HepG2 (cell line): ENCODE results near the gene MAP3K14. TPM values are rescaled to one million over a fixed set of nuclear protein-coding genes. Genes with fewer than 3 reads are reported as not detected.

Source experiments
- EEA1 ChIP-seq: sonication (generic); formaldehyde crosslinking; IDR thresholded peaks from 2 replicates; pipeline ENCODE4 v1.5.1; 2020; ENCODE audit warnings: mild to moderate bottlenecking, missing genetic modification reagents, borderline replicate concordance
- GATA4 ChIP-seq: sonication (generic); IDR thresholded peaks from 2 replicates; pipeline ENCODE4 v1.6.1; 2016; ENCODE audit warnings: antibody characterized with exemption, low read depth, borderline replicate concordance
- JUNB ChIP-seq: sonication (generic); formaldehyde crosslinking; IDR thresholded peaks from 2 replicates; pipeline ENCODE4 v1.8.0; 2022; ENCODE audit warnings: missing genetic modification reagents, mild to moderate bottlenecking, borderline replicate concordance
- NAIF1 ChIP-seq: sonication (generic); formaldehyde crosslinking; IDR thresholded peaks from 2 replicates; pipeline ENCODE4 v1.5.0; 2020; ENCODE audit warnings: mild to moderate bottlenecking, missing genetic modification reagents, borderline replicate concordance
- NBN ChIP-seq: fragments of 450-650 bp; conservative IDR thresholded peaks from 2 replicates; pipeline ENCODE4 v1.6.1; 2017
- NFKB2 ChIP-seq: sonication (generic); formaldehyde crosslinking; IDR thresholded peaks from 2 replicates; pipeline ENCODE4 v1.4.0; 2020; ENCODE audit warnings: missing genetic modification reagents, borderline replicate concordance
- ONECUT2 ChIP-seq: sonication (generic); formaldehyde crosslinking; IDR thresholded peaks from 2 replicates; pipeline ENCODE4 v1.4.0; 2020; ENCODE audit warnings: missing genetic modification reagents
- POGZ ChIP-seq: sonication (generic); formaldehyde crosslinking; IDR thresholded peaks from 2 replicates; pipeline ENCODE4 v1.4.0; 2020; ENCODE audit warnings: mild to moderate bottlenecking, missing genetic modification reagents
- TEAD3 ChIP-seq: optimal IDR thresholded peaks from 2 replicates; pipeline ENCODE3; 2016; ENCODE audit warnings: borderline replicate concordance
- ZKSCAN5 ChIP-seq: sonication (generic); formaldehyde crosslinking; IDR thresholded peaks from 2 replicates; pipeline ENCODE4 v1.5.1; 2020; ENCODE audit warnings: mild to moderate bottlenecking, missing genetic modification reagents
- ZNF20 ChIP-seq: sonication (generic); formaldehyde crosslinking; IDR thresholded peaks from 2 replicates; pipeline ENCODE4 v1.4.0; 2020; ENCODE audit warnings: mild to moderate bottlenecking, moderate library complexity, missing genetic modification reagents
- ZNF33B ChIP-seq: sonication (generic); formaldehyde crosslinking; IDR thresholded peaks from 2 replicates; pipeline ENCODE4 v1.5.1; 2020; ENCODE audit warnings: mild to moderate bottlenecking, missing genetic modification reagents
- ZNF343 ChIP-seq: sonication (generic); formaldehyde crosslinking; IDR thresholded peaks from 2 replicates; pipeline ENCODE4 v1.4.0; 2020; ENCODE audit warnings: mild to moderate bottlenecking, missing genetic modification reagents
- ZNF460 ChIP-seq: sonication (generic); formaldehyde crosslinking; IDR thresholded peaks from 2 replicates; pipeline ENCODE4 v1.5.1; 2020; ENCODE audit warnings: missing genetic modification reagents, mild to moderate bottlenecking, borderline replicate concordance
- ZNF766 ChIP-seq: sonication (generic); formaldehyde crosslinking; IDR thresholded peaks from 2 replicates; pipeline ENCODE4 v1.5.0; 2020; ENCODE audit warnings: missing genetic modification reagents, borderline replicate concordance
- polyA plus RNA-seq, 8 experiments: library from polyadenylated mRNA; depleted of rRNA in 3 of 8; stranded (reverse) in 7 of 8; unstranded in 1 of 8; fragments of >200 nt; fragmentation: Illumina TruSeq in 4 of 8; extraction: Trizol in 4 of 8; gene quantifications; 2 replicates each; pipeline versions ENCODE4 v1.2.1 to v1.2.3, GENCODE V29; 2011 to 2016; ENCODE audit warnings: low read depth in 4 of 8, missing spikeins in 1 of 8, mixed read lengths in 1 of 8; ENCODE audit not compliant: insufficient read depth in 1 of 8
- total RNA-seq, 5 experiments: library from RNA; depleted of rRNA; stranded (reverse); fragments of >200 nt; fragmentation: Illumina TruSeq; extraction: Trizol; gene quantifications; 2 replicates each; pipeline ENCODE4 v1.2.3, GENCODE V29; 2016; ENCODE audit warnings: low read depth in 1 of 5
- TF ChIP-seq, protein P1 (sequence below), 2 experiments: sonication (generic) in 1 of 2; formaldehyde crosslinking in 1 of 2; IDR thresholded peaks; 2 replicates each; pipeline versions ENCODE4 v1.4.0 to v1.6.1; 2016 to 2020; ENCODE audit warnings: borderline replicate concordance in 1 of 2, low read depth in 1 of 2, mild to moderate bottlenecking in 1 of 2, missing genetic modification reagents in 1 of 2
- TF ChIP-seq, protein P2 (sequence below): sonication (generic); formaldehyde crosslinking; IDR thresholded peaks from 2 replicates; pipeline ENCODE4 v1.5.0; 2020; ENCODE audit warnings: missing genetic modification reagents
- TF ChIP-seq, protein P3 (sequence below): sonication (generic); formaldehyde crosslinking; IDR thresholded peaks from 2 replicates; pipeline ENCODE4; 2020; ENCODE audit warnings: missing genetic modification reagents, mild to moderate bottlenecking, borderline replicate concordance
- TF ChIP-seq, protein P4 (sequence below), 2 experiments: sonication (generic) in 1 of 2; formaldehyde crosslinking in 1 of 2; IDR thresholded peaks; 2 replicates each; pipeline versions ENCODE4 v1.4.0 to v1.6.1; 2018 to 2020; ENCODE audit warnings: missing genetic modification reagents in 2 of 2, borderline replicate concordance in 1 of 2, low read depth in 1 of 2, mild to moderate bottlenecking in 1 of 2, missing biosample characterization in 1 of 2

MAP3K14 gene
- total and polyA plus RNA-seq, 2 of the 13 experiments (the other 11 are each of a cell fraction or from before 2014, with no cell fraction given): 2.6 TPM

DNA sequence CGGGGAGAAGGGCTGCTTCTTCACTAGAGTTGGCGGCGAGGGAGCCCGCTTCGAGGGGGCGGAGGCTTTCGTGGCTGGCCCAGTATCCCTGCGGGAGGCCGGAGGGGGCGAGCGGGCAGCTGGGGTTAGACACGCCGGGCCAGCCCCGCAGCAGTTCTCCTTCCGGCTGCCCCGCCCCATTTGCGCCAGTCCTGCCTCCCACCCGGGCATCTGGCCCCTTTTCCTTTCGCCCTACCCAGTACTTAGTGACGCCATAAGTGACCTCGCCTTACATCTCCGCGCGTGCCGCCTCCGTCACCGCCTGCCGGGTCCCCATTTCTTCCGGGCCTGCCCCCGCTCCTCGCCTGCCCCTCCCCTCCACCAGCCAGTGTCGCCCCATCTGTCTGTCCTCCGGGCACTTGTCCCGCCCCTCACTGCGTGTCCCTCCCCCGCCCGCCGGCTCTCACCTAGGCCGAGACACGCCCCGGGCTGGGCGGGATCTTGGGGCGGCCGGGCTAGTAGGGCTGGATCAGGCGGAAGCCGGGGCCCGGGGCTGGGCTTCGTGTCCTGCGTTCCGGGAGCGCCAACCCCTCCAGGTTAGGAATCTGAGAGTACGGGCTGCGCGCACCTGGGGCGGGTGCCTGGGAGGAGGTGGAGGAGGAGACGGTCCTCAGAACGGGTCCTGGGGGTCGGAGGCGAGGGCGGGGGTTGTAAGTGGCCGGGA is 69.2 kb downstream of the MAP3K14 start (continued):
- TF ChIP-seq, protein P1, sequence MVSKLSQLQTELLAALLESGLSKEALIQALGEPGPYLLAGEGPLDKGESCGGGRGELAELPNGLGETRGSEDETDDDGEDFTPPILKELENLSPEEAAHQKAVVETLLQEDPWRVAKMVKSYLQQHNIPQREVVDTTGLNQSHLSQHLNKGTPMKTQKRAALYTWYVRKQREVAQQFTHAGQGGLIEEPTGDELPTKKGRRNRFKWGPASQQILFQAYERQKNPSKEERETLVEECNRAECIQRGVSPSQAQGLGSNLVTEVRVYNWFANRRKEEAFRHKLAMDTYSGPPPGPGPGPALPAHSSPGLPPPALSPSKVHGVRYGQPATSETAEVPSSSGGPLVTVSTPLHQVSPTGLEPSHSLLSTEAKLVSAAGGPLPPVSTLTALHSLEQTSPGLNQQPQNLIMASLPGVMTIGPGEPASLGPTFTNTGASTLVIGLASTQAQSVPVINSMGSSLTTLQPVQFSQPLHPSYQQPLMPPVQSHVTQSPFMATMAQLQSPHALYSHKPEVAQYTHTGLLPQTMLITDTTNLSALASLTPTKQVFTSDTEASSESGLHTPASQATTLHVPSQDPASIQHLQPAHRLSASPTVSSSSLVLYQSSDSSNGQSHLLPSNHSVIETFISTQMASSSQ (IDR thresholded peaks at IDR 0.05; ENCODE audit: low read depth): no peak
- TF ChIP-seq, protein P1 (CRISPR knock-in tag; IDR thresholded peaks at IDR 0.05; ENCODE audit: borderline replicate concordance): no peak
- TF ChIP-seq ZNF766 (CRISPR knock-in tag) (no peak; the same call in 1 of the 2 replicates), ZKSCAN5 (CRISPR knock-in tag) (no peak), NBN (no peak), NFKB2 (CRISPR knock-in tag) (peak; percentile 71; the same call in 1 of the 2 replicates), TEAD3 (CRISPR knock-in tag) (no peak), ONECUT2 (CRISPR knock-in tag) (peak; percentile 24; the same call in 1 of the 2 replicates), GATA4 (peak; percentile 51), POGZ (CRISPR knock-in tag) (peak; percentile 25; the same call in 1 of the 2 replicates), ZNF20 (CRISPR knock-in tag) (no peak; the same call in 1 of the 2 replicates), ZNF33B (CRISPR knock-in tag) (0 out of 2 replicates have a peak, but pooled peaks have one; percentile 45), EEA1 (CRISPR knock-in tag) (no peak), ZNF460 (CRISPR knock-in tag) (no peak), NAIF1 (peak; percentile 66; the same call in 1 of the 2 replicates), ZNF343 (no peak), JUNB (no peak)
- TF ChIP-seq, protein P2, sequence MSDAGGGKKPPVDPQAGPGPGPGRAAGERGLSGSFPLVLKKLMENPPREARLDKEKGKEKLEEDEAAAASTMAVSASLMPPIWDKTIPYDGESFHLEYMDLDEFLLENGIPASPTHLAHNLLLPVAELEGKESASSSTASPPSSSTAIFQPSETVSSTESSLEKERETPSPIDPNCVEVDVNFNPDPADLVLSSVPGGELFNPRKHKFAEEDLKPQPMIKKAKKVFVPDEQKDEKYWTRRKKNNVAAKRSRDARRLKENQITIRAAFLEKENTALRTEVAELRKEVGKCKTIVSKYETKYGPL (CRISPR knock-in tag): no peak
- TF ChIP-seq, protein P3, sequence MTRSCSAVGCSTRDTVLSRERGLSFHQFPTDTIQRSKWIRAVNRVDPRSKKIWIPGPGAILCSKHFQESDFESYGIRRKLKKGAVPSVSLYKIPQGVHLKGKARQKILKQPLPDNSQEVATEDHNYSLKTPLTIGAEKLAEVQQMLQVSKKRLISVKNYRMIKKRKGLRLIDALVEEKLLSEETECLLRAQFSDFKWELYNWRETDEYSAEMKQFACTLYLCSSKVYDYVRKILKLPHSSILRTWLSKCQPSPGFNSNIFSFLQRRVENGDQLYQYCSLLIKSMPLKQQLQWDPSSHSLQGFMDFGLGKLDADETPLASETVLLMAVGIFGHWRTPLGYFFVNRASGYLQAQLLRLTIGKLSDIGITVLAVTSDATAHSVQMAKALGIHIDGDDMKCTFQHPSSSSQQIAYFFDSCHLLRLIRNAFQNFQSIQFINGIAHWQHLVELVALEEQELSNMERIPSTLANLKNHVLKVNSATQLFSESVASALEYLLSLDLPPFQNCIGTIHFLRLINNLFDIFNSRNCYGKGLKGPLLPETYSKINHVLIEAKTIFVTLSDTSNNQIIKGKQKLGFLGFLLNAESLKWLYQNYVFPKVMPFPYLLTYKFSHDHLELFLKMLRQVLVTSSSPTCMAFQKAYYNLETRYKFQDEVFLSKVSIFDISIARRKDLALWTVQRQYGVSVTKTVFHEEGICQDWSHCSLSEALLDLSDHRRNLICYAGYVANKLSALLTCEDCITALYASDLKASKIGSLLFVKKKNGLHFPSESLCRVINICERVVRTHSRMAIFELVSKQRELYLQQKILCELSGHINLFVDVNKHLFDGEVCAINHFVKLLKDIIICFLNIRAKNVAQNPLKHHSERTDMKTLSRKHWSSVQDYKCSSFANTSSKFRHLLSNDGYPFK (CRISPR knock-in tag): no peak
- TF ChIP-seq, protein P4, sequence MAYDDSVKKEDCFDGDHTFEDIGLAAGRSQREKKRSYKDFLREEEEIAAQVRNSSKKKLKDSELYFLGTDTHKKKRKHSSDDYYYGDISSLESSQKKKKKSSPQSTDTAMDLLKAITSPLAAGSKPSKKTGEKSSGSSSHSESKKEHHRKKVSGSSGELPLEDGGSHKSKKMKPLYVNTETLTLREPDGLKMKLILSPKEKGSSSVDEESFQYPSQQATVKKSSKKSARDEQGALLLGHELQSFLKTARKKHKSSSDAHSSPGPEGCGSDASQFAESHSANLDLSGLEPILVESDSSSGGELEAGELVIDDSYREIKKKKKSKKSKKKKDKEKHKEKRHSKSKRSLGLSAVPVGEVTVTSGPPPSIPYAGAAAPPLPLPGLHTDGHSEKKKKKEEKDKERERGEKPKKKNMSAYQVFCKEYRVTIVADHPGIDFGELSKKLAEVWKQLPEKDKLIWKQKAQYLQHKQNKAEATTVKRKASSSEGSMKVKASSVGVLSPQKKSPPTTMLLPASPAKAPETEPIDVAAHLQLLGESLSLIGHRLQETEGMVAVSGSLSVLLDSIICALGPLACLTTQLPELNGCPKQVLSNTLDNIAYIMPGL (CRISPR knock-in tag; IDR thresholded peaks at IDR 0.05; ENCODE audit: borderline replicate concordance in 1 of 2, low read depth in 1 of 2): peak; percentile 40 to 46
